Vagina (tissue), 2 donors: ENCODE results near the gene RAPGEF5.

Source experiments
- POLR2A ChIP-seq, 2 donors: fragments of 450-650 bp; IDR thresholded peaks; one replicate each; pipeline ENCODE4 v1.6.1; 2017; ENCODE audit warnings: antibody characterized with exemption in 2 of 2, mild to moderate bottlenecking in 2 of 2, moderate library complexity in 2 of 2
- POLR2AphosphoS5 ChIP-seq, 2 donors: sonication (generic); formaldehyde crosslinking; IDR thresholded peaks; one replicate each; pipeline ENCODE4 v1.9.0; 2017; ENCODE audit warnings: antibody characterized with exemption in 2 of 2, mild to moderate bottlenecking in 2 of 2, low read depth in 1 of 2; ENCODE audit not compliant: insufficient read depth in 1 of 2
- TF ChIP-seq, protein P1 (sequence below), 3 experiments: fragments of 450-650 bp in 2 of 3; fragments of 200-600 bp in 1 of 3; sonication (generic) in 1 of 3; IDR thresholded peaks; one replicate each; pipeline ENCODE4 v1.5.1; 2017 to 2019; ENCODE audit warnings: antibody characterized with exemption in 3 of 3, mild to moderate bottlenecking in 2 of 3, moderate library complexity in 2 of 3

DNA sequence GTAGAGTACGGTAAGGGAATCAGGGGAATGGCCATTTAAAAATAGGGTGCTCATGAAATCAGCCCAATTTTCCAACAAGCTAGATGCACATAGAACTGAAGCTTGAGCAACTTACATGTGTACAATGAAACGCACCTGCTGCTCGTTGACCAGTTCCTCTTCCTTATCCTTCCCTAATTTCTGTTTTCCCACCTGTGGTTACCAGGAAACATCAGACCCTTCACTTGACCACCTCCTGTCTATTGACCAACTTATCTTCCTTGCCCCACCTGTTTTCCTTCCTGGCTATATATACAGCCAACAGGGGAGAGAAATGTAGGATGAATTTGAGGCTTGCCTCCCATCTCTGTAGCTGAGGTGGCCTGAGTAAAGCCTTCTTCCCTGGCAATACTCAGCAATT, 37.8 kb upstream of the RAPGEF5 start:
- TF ChIP-seq, protein P1, sequence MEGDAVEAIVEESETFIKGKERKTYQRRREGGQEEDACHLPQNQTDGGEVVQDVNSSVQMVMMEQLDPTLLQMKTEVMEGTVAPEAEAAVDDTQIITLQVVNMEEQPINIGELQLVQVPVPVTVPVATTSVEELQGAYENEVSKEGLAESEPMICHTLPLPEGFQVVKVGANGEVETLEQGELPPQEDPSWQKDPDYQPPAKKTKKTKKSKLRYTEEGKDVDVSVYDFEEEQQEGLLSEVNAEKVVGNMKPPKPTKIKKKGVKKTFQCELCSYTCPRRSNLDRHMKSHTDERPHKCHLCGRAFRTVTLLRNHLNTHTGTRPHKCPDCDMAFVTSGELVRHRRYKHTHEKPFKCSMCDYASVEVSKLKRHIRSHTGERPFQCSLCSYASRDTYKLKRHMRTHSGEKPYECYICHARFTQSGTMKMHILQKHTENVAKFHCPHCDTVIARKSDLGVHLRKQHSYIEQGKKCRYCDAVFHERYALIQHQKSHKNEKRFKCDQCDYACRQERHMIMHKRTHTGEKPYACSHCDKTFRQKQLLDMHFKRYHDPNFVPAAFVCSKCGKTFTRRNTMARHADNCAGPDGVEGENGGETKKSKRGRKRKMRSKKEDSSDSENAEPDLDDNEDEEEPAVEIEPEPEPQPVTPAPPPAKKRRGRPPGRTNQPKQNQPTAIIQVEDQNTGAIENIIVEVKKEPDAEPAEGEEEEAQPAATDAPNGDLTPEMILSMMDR (IDR thresholded peaks at IDR 0.05) = no peak
- TF ChIP-seq POLR2AphosphoS5 (IDR thresholded peaks at IDR 0.05; ENCODE audit: insufficient read depth in 1 of 2, low read depth in 1 of 2) (no peak), POLR2A (IDR thresholded peaks at IDR 0.05) (no peak)
